G401.6 (cell line): ENCODE results near the gene HTT.

Source experiments
- FAIRE-seq: peaks from 2 replicates; lab custom pipeline; 2012; peaks lifted over from hg19 to GRCh38; lab: Jason Lieb, UNC

Gene HTT

GRCh38 chr4:3221996-3222395, 147.5 kb downstream of the HTT start:
- no peak for FAIRE-seq

- no peak for FAIRE-seq
Measured at GRCh38 chr4:3223346-3223745, 148.9 kb downstream of the HTT start.

- FAIRE-seq, result no peak
Measured at GRCh38 chr4:3223956-3224748, 149.7 kb downstream of the HTT start.

- FAIRE-seq, result no peak
Measured at GRCh38 chr4:3225071-3225850, 150.8 kb downstream of the HTT start.

GRCh38 chr4:3225936-3226335, 151.5 kb downstream of the HTT start:
- FAIRE-seq, result no peak

GRCh38 chr4:3226467-3226866, 152.0 kb downstream of the HTT start:
- FAIRE-seq, result no peak

GRCh38 chr4:3226944-3227343, 152.5 kb downstream of the HTT start:
- no peak for FAIRE-seq

- no peak for FAIRE-seq
Measured at GRCh38 chr4:3227878-3228675, 153.6 kb downstream of the HTT start.

- no peak for FAIRE-seq
Measured at GRCh38 chr4:3228881-3229280, 154.4 kb downstream of the HTT start.

GRCh38 chr4:3229328-3229727, 154.8 kb downstream of the HTT start:
- FAIRE-seq, result no peak

- no peak for FAIRE-seq
Measured at GRCh38 chr4:3229964-3230363, 155.5 kb downstream of the HTT start.

GRCh38 chr4:3231471-3231870, 157.0 kb downstream of the HTT start:
- FAIRE-seq, result no peak

GRCh38 chr4:3232001-3232400, 157.5 kb downstream of the HTT start:
- FAIRE-seq, result no peak

GRCh38 chr4:3232871-3233271, 158.4 kb downstream of the HTT start:
- no peak for FAIRE-seq

GRCh38 chr4:3233391-3234071, 159.1 kb downstream of the HTT start:
- FAIRE-seq, result no peak

GRCh38 chr4:3234171-3235029, 159.9 kb downstream of the HTT start:
- no peak for FAIRE-seq

- FAIRE-seq, result no peak
Measured at GRCh38 chr4:3235030-3235345, 160.5 kb downstream of the HTT start.

GRCh38 chr4:3235581-3235980, 161.1 kb downstream of the HTT start:
- no peak for FAIRE-seq

- no peak for FAIRE-seq
Measured at GRCh38 chr4:3236326-3236878, 161.9 kb downstream of the HTT start.

GRCh38 chr4:3237266-3237665, 162.8 kb downstream of the HTT start:
- no peak for FAIRE-seq
